ENCODE data around the gene PMP22. TPM values are rescaled to one million over a fixed set of nuclear protein-coding genes. Genes with fewer than 3 reads are reported as not detected.

Gene PMP22
- total RNA-seq, 4 donors from 2014 or later, result 171 to 253 (median 237) TPM

GRCh38 chr17:15257796-15258512 is 7.2 kb downstream of the PMP22 start:
- DNase-seq (ENCODE audit: extremely low spot score), result no peak
- no peaks in the 10 kb centered on the region for H3K9me3 ChIP-seq
- peaks cover 69 to 79% (median 75%) of the 10 kb centered on the region in 4 donors for H3K4me1 ChIP-seq
- peak overlapping the region; percentile 45 to 99 (median 97) for H3K27ac ChIP-seq (replicated peaks in 1 of 4)
- 62% methylated on average over 6 of the region's 6 CpGs for WGBS
- intact Hi-C loops (cut with DNase I), result no loop called here
- H3K36me3 ChIP-seq, result peaks cover 33 to 64% (median 56%) of the 10 kb centered on the region in 4 donors
- no peaks in the 10 kb centered on the region for H3K27me3 ChIP-seq
- TF ChIP-seq EP300 (IDR thresholded peaks at IDR 0.05), result no peak
- TF ChIP-seq POLR2A (IDR thresholded peaks at IDR 0.05; ENCODE audit: low read depth), result no peak
- TF ChIP-seq, protein P1, sequence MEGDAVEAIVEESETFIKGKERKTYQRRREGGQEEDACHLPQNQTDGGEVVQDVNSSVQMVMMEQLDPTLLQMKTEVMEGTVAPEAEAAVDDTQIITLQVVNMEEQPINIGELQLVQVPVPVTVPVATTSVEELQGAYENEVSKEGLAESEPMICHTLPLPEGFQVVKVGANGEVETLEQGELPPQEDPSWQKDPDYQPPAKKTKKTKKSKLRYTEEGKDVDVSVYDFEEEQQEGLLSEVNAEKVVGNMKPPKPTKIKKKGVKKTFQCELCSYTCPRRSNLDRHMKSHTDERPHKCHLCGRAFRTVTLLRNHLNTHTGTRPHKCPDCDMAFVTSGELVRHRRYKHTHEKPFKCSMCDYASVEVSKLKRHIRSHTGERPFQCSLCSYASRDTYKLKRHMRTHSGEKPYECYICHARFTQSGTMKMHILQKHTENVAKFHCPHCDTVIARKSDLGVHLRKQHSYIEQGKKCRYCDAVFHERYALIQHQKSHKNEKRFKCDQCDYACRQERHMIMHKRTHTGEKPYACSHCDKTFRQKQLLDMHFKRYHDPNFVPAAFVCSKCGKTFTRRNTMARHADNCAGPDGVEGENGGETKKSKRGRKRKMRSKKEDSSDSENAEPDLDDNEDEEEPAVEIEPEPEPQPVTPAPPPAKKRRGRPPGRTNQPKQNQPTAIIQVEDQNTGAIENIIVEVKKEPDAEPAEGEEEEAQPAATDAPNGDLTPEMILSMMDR (IDR thresholded peaks at IDR 0.05), result no peak
- TF ChIP-seq POLR2AphosphoS5 (IDR thresholded peaks at IDR 0.05), result no peak
- H3K4me3 ChIP-seq, result peak overlapping the region; percentile 72 to 81 (median 76)

DNA sequence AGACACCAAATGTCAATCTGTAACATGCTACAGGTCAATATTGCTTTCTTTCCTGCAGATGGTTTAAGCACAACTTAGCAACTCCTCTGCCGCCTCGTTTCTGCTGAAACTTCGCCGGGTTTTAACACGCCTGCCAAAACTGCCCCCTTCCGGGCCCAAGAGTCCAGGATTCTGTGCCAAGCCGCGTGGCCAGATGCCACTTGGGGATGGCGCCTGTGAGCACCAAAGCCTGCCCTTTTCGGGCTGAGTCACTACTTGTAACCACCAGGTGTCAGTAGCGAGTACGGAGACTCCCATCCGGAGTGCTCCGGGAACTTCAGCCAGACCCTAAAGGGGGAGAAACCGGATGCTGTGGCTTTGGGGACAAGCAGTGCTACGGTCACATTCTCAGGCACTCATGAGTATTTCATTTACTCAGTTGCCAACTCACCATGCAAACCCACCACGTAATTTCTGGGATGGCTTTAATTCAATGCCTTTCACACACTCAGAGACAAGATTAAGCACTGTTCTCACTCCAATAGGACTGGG is 7.8 kb downstream of the PMP22 start:
- 0% methylated on average over 16 of the region's 17 CpGs for WGBS
- H3K4me1 ChIP-seq, result peaks cover 75 to 82% (median 80%) of the 10 kb centered on the region in 4 donors

DNA sequence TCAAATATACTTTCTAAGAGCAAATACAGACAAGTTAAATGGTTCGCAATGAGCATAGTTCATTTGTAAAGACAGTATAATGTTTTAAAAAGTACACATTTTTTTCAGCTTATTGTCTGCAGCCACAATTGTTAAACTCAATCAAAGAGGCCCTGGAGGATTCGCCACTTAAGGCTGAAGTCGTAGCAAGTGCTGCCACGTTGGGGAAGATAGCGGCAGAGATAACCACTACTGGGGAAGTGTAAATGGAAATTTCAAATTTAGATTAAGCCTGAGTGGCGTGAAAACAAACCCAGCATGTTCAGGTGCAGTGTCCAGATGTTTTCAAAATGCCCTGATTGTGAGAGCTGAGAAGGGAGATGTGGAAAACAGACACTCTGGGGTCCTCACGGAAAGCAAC is 8.4 kb downstream of the PMP22 start:
- Histone ChIP-seq H3K4me1 (peaks cover 81 to 88% (median 86%) of the 10 kb centered on the region in 4 donors), H3K36me3 (peaks cover 43 to 76% (median 68%) of the 10 kb centered on the region in 4 donors), H3K27ac (replicated peaks in 1 of 4) (peak overlapping the region; percentile 45 to 99 (median 97)), H3K4me3 (peak overlapping the region; percentile 72 to 81 (median 76)), H3K27me3 (no peaks in the 10 kb centered on the region), H3K9me3 (no peaks in the 10 kb centered on the region)
- intact Hi-C loops (cut with DNase I), result no loop called here
- WGBS, result 64% methylated on average over 7 of the region's 7 CpGs
- no peak for DNase-seq (ENCODE audit: extremely low spot score)
- TF ChIP-seq POLR2A (IDR thresholded peaks at IDR 0.05; ENCODE audit: low read depth) (no peak), EP300 (IDR thresholded peaks at IDR 0.05) (no peak), POLR2AphosphoS5 (IDR thresholded peaks at IDR 0.05) (no peak)
- TF ChIP-seq, protein P1 (IDR thresholded peaks at IDR 0.05), result no peak

More for the DNA sequence above, 7.8 kb downstream of the PMP22 start:
- Histone ChIP-seq H3K27me3 (no peaks in the 10 kb centered on the region), H3K36me3 (peaks cover 39 to 70% (median 62%) of the 10 kb centered on the region in 4 donors), H3K27ac (replicated peaks in 1 of 4) (peak overlapping the region; percentile 45 to 99 (median 97)), H3K9me3 (no peaks in the 10 kb centered on the region), H3K4me3 (peak overlapping the region; percentile 72 to 81 (median 76))
- no peak for DNase-seq (ENCODE audit: extremely low spot score)
- intact Hi-C loops (cut with DNase I), result no loop called here
- TF ChIP-seq POLR2AphosphoS5 (IDR thresholded peaks at IDR 0.05), result peak; percentile 59 to 75
- no peak for TF ChIP-seq EP300 (IDR thresholded peaks at IDR 0.05)
- TF ChIP-seq, protein P1 (IDR thresholded peaks at IDR 0.05), result peak; percentile 84 to 92 (median 87)
- peak; percentile 17 for TF ChIP-seq POLR2A (IDR thresholded peaks at IDR 0.05; ENCODE audit: low read depth)

GRCh38 chr17:15255713-15256454 is 9.2 kb downstream of the PMP22 start:
- H3K36me3 ChIP-seq, result peaks cover 43 to 84% (median 76%) of the 10 kb centered on the region in 4 donors
- intact Hi-C loops (cut with DNase I), result no loop called here
- no peaks in the 10 kb centered on the region for H3K9me3 ChIP-seq
- H3K27me3 ChIP-seq, result no peaks in the 10 kb centered on the region
- peaks cover 89 to 96% (median 94%) of the 10 kb centered on the region in 4 donors for H3K4me1 ChIP-seq
- TF ChIP-seq POLR2A (IDR thresholded peaks at IDR 0.05; ENCODE audit: low read depth) (no peak), EP300 (IDR thresholded peaks at IDR 0.05) (no peak), POLR2AphosphoS5 (IDR thresholded peaks at IDR 0.05) (no peak)
- TF ChIP-seq, protein P1 (IDR thresholded peaks at IDR 0.05), result no peak
- DNase-seq (ENCODE audit: extremely low spot score), result no peak
- 66% methylated on average over 13 of the region's 13 CpGs for WGBS
- H3K4me3 ChIP-seq, result peak overlapping the region in 3 of 4 donors; percentile 1 to 7 (median 5)
- peak overlapping the region; percentile 9 to 99 (median 36) for H3K27ac ChIP-seq (replicated peaks in 1 of 4)
